Activated CD4-positive, alpha-beta T cell treated with anti-CD3 and anti-CD28 coated beads for 36 hours (primary cell): ENCODE measurements around the gene SYTL1. TPM values are rescaled to one million over a fixed set of nuclear protein-coding genes. Genes with fewer than 3 reads are reported as not detected.

ENCODE experiments used
- ATAC-seq: fragments of 200-7000 bp; cut with Tn5 transposase; one replicate; pipeline ENCODE4 v1.10.0; 2021; ENCODE audit warnings: mild to moderate bottlenecking, moderate library complexity
- CTCF ChIA-PET: fragments of 350-600 bp; sonication (Branson Sonifier 250); formaldehyde crosslinking; loops from one replicate; lab custom pipeline; 2021; ENCODE audit warnings: antibody characterized with exemption; lab: Charles Lee
- POLR2A ChIA-PET: fragments of 350-600 bp; sonication (Branson Sonifier 250); formaldehyde crosslinking; loops from one replicate; lab custom pipeline; 2021; ENCODE audit warnings: antibody characterized with exemption, inconsistent platforms; lab: Charles Lee
- DNase-seq: peaks from one replicate; pipeline ENCODE4 v3.0.0-alpha.2; 2020
- H3K27ac Mint-ChIP-seq: one replicate; pipeline ENCODE4 v1.8.0; 2021; ENCODE audit warnings: mixed read lengths
- H3K27me3 Mint-ChIP-seq: one replicate; pipeline ENCODE4 v1.8.0; 2021; ENCODE audit warnings: mixed read lengths
- H3K36me3 Mint-ChIP-seq: one replicate; pipeline ENCODE4 v1.8.0; 2021; ENCODE audit warnings: low read depth, mixed read lengths
- H3K4me1 Mint-ChIP-seq: one replicate; pipeline ENCODE4 v1.8.0; 2021; ENCODE audit warnings: mixed read lengths
- H3K4me3 Mint-ChIP-seq: one replicate; pipeline ENCODE4 v1.8.0; 2021; ENCODE audit warnings: mild to moderate bottlenecking, moderate library complexity, mixed read lengths
- H3K9me3 Mint-ChIP-seq: one replicate; pipeline ENCODE4 v1.8.0; 2021; ENCODE audit warnings: low read depth, mixed read lengths
- intact Hi-C, 2 experiments: fragments of 100-400 bp; cut with DNase I in 1 of 2; cut with micrococcal nuclease in 1 of 2; formaldehyde crosslinking; loops; one replicate each; pipeline versions ENCODE4 v1.14.2 to v1.15.1; 2022 to 2024; cut with DNase I, micrococcal nuclease
- total RNA-seq, 2 experiments: library from RNA; stranded (reverse); gene quantifications; one replicate each; pipeline ENCODE4 v1.2.3, GENCODE V29; 2021

The SYTL1 gene
- total RNA-seq, 2 experiments from 2014 or later: 21.4 to 26.1 TPM

DNA sequence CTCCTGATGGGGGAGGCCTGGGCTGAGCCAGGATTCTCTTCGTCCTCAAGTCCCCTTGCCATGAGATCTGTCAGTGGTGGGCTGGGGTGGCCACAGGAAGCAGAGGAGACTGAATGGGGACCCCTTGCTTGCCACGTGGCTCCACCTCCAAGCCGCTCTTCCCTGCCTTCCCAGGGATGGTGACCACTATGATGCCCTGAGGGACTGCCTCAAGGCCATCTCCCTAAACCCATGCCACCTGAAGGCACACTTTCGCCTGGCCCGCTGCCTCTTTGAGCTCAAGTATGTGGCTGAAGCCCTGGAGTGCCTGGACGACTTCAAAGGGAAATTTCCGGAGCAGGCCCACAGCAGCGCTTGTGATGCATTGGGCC lies 40.8 kb upstream of the SYTL1 start:
- no peak for DNase-seq
- POLR2A ChIA-PET: interaction anchor here (0.7 kb wide), 1 partner anchor 90 kb away, joined by 4 read pairs; no protein-coding TSS in a partner anchor
- no peaks in the 10 kb centered on the region for H3K9me3 Mint-ChIP-seq
- CTCF ChIA-PET: interaction anchor here (0.5 to 10.8 kb wide), 34 partner anchors 9 to 361 kb away, joined by 3 to 192 read pairs (median 4); partner anchors contain the start of genes AHDC1, CD164L2, GPR3 and SYTL1
- ATAC-seq: no peak
- H3K4me1 Mint-ChIP-seq: no peaks in the 10 kb centered on the region
- no peak overlapping the region for H3K4me3 Mint-ChIP-seq
- intact Hi-C loops: loop anchor here in 1 of 2 experiments (1.0 kb wide), 1 partner anchor 87 kb away; no protein-coding TSS in a partner anchor
- H3K27me3 Mint-ChIP-seq: no peaks in the 10 kb centered on the region
- H3K36me3 Mint-ChIP-seq: no peaks in the 10 kb centered on the region
- no peak overlapping the region for H3K27ac Mint-ChIP-seq

DNA sequence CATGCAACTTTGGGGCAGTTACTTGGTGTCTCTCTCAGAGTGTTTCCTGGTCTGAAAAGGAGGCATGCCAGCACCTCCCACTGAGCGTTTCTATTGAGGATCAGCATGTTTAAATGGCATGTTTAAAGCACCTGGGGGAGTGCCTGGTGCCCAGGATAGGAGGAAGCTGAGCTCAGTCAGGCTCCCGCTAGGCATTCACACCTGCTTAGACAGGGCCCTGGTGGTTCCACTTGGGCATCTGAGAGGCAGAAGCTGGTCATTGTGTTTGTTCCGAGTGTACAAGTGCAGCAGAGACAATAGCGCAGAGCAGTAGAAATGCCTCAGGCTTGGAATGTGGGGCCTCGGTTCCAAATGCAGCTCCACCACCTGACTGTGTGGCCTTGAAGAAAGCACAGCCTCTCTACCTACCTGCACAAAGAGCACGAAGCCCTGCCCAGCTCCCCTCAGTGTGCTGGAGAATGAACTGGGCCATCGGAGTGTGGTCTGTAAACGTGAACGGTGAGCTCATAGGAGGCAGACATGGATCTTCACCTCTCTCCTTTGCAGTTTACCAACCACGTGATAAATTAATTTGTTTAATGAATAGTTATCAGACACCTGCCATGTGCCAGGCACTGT lies 40.1 kb upstream of the SYTL1 start:
- Mint-ChIP-seq H3K27me3 (no peaks in the 10 kb centered on the region), H3K4me3 (no peak overlapping the region), H3K27ac (no peak overlapping the region), H3K9me3 (no peaks in the 10 kb centered on the region), H3K36me3 (no peaks in the 10 kb centered on the region), H3K4me1 (no peaks in the 10 kb centered on the region)
- ChIA-PET POLR2A (no interaction called here), CTCF (interaction anchor here (0.5 to 10.8 kb wide), 19 partner anchors 9 to 369 kb away, joined by 3 to 192 read pairs (median 9); partner anchors contain the start of genes AHDC1, CD164L2 and GPR3)
- intact Hi-C loops: loop anchor here in 1 of 2 experiments (1.0 kb wide), 1 partner anchor 87 kb away; no protein-coding TSS in a partner anchor
- DNase-seq (no peak), ATAC-seq (no peak)

DNA sequence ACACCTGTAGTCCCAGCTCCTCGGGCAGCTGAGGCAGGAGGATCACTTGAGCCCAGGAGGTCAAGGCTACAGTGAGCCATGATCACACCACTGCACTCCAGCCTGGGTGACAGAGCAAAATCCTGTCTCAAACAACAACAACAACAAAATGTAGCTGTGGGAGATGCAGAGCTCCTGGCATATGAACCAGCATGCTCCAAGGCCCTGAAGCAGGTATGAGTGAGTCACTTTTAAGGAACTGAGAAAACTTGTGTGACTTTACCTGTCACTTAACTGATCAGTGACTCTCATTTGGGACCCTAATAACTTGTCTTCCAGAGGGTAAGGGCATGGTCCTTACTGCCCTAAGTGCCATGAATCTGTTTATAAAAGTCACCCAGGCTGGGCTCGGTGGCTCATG lies 39.2 kb upstream of the SYTL1 start:
- no peaks in the 10 kb centered on the region for H3K27me3 Mint-ChIP-seq
- H3K27ac Mint-ChIP-seq: no peak overlapping the region
- ChIA-PET POLR2A (no interaction called here), CTCF (interaction anchor here (0.7 to 10.8 kb wide), 12 partner anchors 17 to 395 kb away, joined by 3 to 192 read pairs (median 12); partner anchors contain the start of genes AHDC1, CD164L2 and GPR3)
- ATAC-seq (no peak), DNase-seq (no peak)
- no peak overlapping the region for H3K4me3 Mint-ChIP-seq
- H3K9me3 Mint-ChIP-seq: no peaks in the 10 kb centered on the region
- H3K36me3 Mint-ChIP-seq: no peaks in the 10 kb centered on the region
- H3K4me1 Mint-ChIP-seq: no peaks in the 10 kb centered on the region
- intact Hi-C loops: no loop called here

DNA sequence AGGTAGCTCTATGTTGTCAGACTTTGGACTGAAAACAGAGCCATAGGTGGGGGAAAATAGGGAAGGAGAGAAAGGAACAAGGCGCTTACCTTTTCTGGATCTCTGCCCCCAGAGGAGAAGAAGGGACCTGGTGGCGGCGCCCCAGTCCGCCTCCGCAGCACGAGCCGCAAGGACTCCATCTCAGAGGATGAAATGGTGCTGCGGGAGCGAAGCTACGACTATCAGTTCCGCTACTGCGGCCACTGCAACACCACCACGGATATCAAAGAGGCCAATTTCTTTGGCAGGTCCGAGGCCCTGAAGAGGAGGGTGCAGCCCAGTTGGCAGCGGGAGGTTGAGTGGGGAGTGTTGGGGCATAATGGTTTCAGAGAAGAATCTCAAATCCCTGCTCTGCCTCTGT lies 38.3 kb upstream of the SYTL1 start:
- Mint-ChIP-seq H3K4me1 (no peaks in the 10 kb centered on the region), H3K36me3 (no peaks in the 10 kb centered on the region), H3K27ac (no peak overlapping the region), H3K9me3 (no peaks in the 10 kb centered on the region), H3K4me3 (no peak overlapping the region), H3K27me3 (no peaks in the 10 kb centered on the region)
- intact Hi-C loops: no loop called here
- POLR2A ChIA-PET: no interaction called here
- ATAC-seq (no peak), DNase-seq (no peak)
- CTCF ChIA-PET: interaction anchor here (0.6 to 8.9 kb wide), 6 partner anchors 9 to 396 kb away, joined by 3 to 192 read pairs (median 28); partner anchors contain the start of genes AHDC1, CD164L2 and GPR3

DNA sequence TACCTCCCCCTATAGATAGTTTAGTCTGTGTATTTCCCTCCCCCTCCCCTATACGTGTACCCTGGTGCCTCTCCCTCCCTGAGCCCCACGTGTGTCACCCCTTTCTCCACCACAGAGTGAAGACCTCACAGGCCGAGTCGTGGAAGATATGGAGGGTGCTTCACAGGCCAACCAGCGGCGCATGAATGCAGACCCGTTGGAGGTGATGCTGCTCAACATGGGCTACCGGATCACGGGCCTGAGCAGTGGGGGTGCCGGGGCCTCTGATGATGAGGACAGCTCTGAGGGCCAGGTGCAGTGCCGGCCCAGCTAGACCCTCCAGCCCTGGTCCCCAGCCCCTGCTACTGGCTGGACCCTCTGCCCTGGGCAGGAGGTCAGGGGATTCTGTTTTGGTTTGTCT lies 35.8 kb upstream of the SYTL1 start:
- H3K9me3 Mint-ChIP-seq: no peaks in the 10 kb centered on the region
- no peaks in the 10 kb centered on the region for H3K27me3 Mint-ChIP-seq
- DNase-seq: no peak
- no peak for ATAC-seq
- no peak overlapping the region for H3K27ac Mint-ChIP-seq
- no peaks in the 10 kb centered on the region for H3K4me1 Mint-ChIP-seq
- H3K4me3 Mint-ChIP-seq: no peak overlapping the region
- ChIA-PET POLR2A (no interaction called here), CTCF (interaction anchor here (0.6 to 4.4 kb wide), 4 partner anchors 10 to 340 kb away, joined by 3 to 39 read pairs (median 4); no protein-coding TSS in a partner anchor)
- H3K36me3 Mint-ChIP-seq: no peaks in the 10 kb centered on the region
- intact Hi-C loops: no loop called here

DNA sequence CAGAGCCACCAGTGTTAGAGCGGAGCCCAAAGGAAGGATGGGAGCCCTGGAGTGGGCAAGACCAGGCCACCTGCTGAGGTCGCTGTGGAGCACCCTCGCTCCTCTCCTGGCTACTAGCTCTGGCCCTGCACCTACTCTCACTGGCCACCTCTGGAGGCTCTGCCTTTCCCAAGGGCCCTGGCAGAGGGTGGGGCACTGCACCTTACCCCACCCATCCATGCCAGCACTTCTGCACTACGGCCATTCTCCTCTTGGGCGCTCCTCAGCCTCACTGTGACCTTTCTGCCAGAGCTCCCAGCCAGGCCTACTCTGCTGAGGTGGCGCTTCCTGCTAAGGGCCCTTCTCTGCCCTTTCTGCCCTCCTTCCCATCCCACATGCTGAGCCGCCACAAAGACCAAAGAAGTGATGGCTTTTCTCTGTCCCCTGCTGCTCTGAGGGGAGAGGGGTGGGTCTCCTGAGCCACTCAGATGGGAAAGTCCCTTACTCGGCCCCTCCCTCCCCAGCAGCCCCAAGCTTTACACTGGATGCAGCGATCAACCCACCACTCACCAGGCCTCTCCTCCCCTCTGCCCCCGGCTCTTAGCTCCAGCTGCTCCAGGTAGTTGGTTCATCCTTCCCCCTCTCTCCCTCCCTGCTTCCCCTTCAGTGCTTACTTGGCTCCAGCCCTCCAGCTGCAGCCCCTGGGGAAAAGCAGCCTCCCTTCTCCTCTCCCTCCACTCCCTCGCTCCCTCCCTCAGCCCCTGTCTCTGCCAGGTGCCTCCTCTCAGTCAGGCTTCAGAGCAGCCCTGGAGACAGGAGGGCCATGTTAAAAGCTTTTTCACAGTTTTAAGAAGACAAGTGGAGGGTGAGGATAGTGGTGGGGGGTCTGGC lies 34.7 kb upstream of the SYTL1 start:
- Mint-ChIP-seq H3K36me3 (no peaks in the 10 kb centered on the region), H3K27ac (no peak overlapping the region), H3K4me3 (no peak overlapping the region), H3K27me3 (no peaks in the 10 kb centered on the region), H3K4me1 (no peaks in the 10 kb centered on the region), H3K9me3 (no peaks in the 10 kb centered on the region)
- ATAC-seq (no peak), DNase-seq (no peak)
- POLR2A ChIA-PET: interaction anchor here (0.6 kb wide), 1 partner anchor 187 kb away, joined by 4 read pairs; no protein-coding TSS in a partner anchor
- intact Hi-C loops: no loop called here
- CTCF ChIA-PET: interaction anchor here (0.6 to 4.4 kb wide), 6 partner anchors 8 to 439 kb away, joined by 3 to 39 read pairs (median 4); no protein-coding TSS in a partner anchor

DNA sequence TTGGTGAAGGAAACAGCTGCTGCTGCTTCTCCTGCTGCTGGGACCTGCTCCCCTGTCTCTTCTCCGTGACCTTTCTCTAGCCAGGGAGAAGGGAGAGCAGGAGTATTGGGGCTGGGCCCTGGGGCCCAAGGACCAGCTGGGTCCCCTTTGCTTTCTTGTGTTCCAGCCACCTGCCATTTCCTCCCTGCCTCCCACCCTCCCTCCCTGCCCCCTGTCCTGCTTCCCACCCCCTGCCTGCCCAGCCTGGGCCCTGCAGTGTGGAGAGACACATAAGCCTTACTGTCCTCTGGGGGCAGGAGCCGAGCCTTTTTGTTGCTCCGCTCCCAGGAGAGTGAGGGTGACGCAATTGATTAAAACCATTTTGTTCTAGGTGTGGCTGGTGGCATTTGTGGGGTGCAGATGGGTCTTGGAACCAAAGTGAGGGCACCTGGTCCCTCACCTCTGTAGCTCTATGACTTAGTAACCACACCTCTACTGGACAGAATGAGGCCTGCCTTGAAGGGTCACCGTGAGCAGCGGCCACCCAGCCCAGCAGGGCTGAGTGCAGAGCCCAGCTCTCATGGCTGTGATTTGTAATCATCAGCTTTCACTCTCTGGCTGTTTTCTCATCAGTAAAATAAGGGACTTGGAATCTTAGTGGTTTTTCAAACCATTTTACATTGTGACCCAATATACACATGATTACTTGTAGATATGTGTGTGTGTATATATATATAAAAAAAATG lies 33.8 kb upstream of the SYTL1 start:
- Mint-ChIP-seq H3K27ac (no peak overlapping the region), H3K27me3 (no peaks in the 10 kb centered on the region), H3K4me3 (no peak overlapping the region), H3K9me3 (no peaks in the 10 kb centered on the region), H3K4me1 (no peaks in the 10 kb centered on the region), H3K36me3 (no peaks in the 10 kb centered on the region)
- POLR2A ChIA-PET: no interaction called here
- CTCF ChIA-PET: interaction anchor here (0.6 to 4.4 kb wide), 4 partner anchors 9 to 393 kb away, joined by 3 to 39 read pairs (median 5); no protein-coding TSS in a partner anchor
- intact Hi-C loops: no loop called here
- ATAC-seq (no peak), DNase-seq (no peak)

DNA sequence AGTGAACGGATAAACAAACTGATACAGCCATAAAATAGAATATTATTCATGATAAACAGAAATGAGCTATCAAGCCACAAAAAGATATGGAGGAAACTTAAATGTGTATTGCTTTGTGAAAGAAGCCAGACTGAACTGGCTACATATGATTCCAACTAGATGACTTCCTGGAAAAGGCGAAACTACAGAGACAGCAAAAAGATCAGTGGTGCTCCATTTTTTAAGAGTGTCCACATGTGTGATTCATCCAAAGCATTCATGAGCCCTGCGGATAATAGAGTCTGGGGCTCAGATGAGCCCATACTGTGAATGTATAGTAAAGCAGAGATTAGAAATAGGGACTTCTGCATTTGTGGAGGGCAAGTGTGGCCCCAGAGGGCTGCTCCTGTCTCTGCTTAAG lies 27.7 kb upstream of the SYTL1 start:
- DNase-seq: no peak
- H3K4me3 Mint-ChIP-seq: no peak overlapping the region
- H3K36me3 Mint-ChIP-seq: no peaks in the 10 kb centered on the region
- POLR2A ChIA-PET: no interaction called here
- no peak overlapping the region for H3K27ac Mint-ChIP-seq
- H3K27me3 Mint-ChIP-seq: no peaks in the 10 kb centered on the region
- CTCF ChIA-PET: interaction anchor here (0.6 to 1.9 kb wide), 8 partner anchors 9 to 268 kb away, joined by 3 to 9 read pairs (median 4); no protein-coding TSS in a partner anchor
- no peaks in the 10 kb centered on the region for H3K4me1 Mint-ChIP-seq
- no peaks in the 10 kb centered on the region for H3K9me3 Mint-ChIP-seq
- intact Hi-C loops: no loop called here
- ATAC-seq: no peak

DNA sequence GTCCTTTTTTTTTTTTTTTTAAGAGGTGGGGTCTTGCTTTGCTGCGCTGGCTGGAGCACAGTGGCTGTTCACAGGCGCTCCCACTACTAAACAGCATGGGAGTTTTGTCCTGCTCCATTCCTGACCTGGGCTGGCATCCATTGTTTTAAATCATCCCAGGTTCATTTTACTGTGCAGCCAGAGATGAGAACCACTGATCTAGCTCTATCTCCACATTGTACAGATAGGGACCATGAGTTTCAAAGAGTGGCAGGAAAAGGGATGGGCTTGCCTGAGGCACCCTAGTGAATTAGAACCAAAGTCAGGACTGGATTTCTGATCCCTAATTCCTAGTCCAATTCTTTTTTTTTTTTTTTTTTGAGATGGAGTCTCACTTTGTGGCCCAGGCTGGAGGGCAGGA lies 27.1 kb upstream of the SYTL1 start:
- DNase-seq (no peak), ATAC-seq (no peak)
- no peaks in the 10 kb centered on the region for H3K36me3 Mint-ChIP-seq
- no peak overlapping the region for H3K4me3 Mint-ChIP-seq
- H3K4me1 Mint-ChIP-seq: no peaks in the 10 kb centered on the region
- H3K9me3 Mint-ChIP-seq: no peaks in the 10 kb centered on the region
- CTCF ChIA-PET: interaction anchor here (0.6 to 1.9 kb wide), 4 partner anchors 9 to 89 kb away, joined by 3 to 9 read pairs (median 5); no protein-coding TSS in a partner anchor
- H3K27ac Mint-ChIP-seq: no peak overlapping the region
- H3K27me3 Mint-ChIP-seq: no peaks in the 10 kb centered on the region
- intact Hi-C loops: no loop called here
- POLR2A ChIA-PET: no interaction called here

DNA sequence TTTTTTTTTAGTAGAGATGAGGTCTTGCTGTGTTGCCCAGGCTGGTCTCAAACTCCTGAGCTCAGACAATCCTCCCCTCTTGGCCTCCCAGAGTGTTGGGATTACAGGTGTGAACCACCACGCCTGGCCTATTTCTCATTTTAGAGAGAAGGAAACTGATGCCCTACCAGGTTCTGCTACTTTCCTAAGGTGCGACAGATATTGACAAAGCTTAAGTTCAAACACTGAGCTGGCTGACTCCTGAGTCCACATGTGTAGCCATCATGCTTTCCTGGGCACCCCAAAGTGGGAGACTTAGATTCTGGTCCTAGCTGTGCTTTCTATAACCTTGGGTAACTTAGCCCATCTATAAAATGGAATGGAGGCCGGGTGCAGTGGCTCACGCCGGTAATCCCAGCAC lies 25.0 kb upstream of the SYTL1 start:
- no peak overlapping the region for H3K27ac Mint-ChIP-seq
- POLR2A ChIA-PET: no interaction called here
- no peak overlapping the region for H3K4me3 Mint-ChIP-seq
- intact Hi-C loops: no loop called here
- H3K9me3 Mint-ChIP-seq: no peaks in the 10 kb centered on the region
- ATAC-seq (no peak), DNase-seq (no peak)
- CTCF ChIA-PET: interaction anchor here (0.6 to 1.9 kb wide), 6 partner anchors 15 to 353 kb away, joined by 3 to 7 read pairs (median 4); no protein-coding TSS in a partner anchor
- peaks cover 6% of the 10 kb centered on the region for H3K4me1 Mint-ChIP-seq
- H3K27me3 Mint-ChIP-seq: no peaks in the 10 kb centered on the region
- no peaks in the 10 kb centered on the region for H3K36me3 Mint-ChIP-seq
